ENCODE measurements around the gene NMS. TPM values are rescaled to one million over a fixed set of nuclear protein-coding genes. Genes with fewer than 3 reads are reported as not detected.

Gene NMS
- total RNA-seq, 1 experiment from 2014 or later: not detected

DNA sequence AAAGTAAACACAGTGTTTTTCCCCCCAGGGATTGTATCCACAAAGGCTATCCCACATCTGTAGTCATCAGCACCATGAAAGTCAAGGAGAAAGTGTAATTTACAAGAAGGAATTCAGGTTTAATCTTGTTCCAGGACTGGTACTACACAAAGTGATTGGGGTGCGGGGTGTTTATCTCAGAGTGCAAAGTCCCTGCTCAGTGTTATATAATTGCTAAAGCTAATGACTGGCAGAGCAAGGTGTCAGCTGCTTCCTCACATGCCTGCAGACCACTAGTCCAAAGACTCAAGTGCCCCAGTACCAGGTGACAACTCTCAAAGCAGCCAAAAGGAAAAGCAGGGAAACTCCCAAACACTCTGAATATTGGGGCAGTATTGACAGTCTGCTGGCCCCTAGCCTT lies 52.1 kb downstream of the NMS start:
- H3K36me3 ChIP-seq (ENCODE audit: insufficient read depth, low read length, poor library complexity, severe bottlenecking): no peaks in the 10 kb centered on the region
- ChIA-PET CTCF (no interaction called here), POLR2A (ENCODE audit: low non-redundant PET) (interaction anchor here (0.6 kb wide), 1 partner anchor 576 kb away, joined by 8 read pairs; no protein-coding TSS in a partner anchor)
- no peaks in the 10 kb centered on the region for H3K9me3 ChIP-seq (ENCODE audit: low read depth, low read length, poor library complexity, severe bottlenecking)
- no peak overlapping the region for H3K27ac ChIP-seq (ENCODE audit: low read depth, low read length, poor library complexity, severe bottlenecking)
- no TSS peak for BruUV-seq (replicated peaks)
- no peaks in the 10 kb centered on the region for H3K27me3 ChIP-seq (replicated peaks; ENCODE audit: insufficient read depth, low read depth, low read length, poor library complexity)
- TF ChIP-seq EZH2 (IDR thresholded peaks at IDR 0.05; ENCODE audit: borderline replicate concordance, low read depth, low read length, poor library complexity, severe bottlenecking): no peak
- TF ChIP-seq, protein P1, sequence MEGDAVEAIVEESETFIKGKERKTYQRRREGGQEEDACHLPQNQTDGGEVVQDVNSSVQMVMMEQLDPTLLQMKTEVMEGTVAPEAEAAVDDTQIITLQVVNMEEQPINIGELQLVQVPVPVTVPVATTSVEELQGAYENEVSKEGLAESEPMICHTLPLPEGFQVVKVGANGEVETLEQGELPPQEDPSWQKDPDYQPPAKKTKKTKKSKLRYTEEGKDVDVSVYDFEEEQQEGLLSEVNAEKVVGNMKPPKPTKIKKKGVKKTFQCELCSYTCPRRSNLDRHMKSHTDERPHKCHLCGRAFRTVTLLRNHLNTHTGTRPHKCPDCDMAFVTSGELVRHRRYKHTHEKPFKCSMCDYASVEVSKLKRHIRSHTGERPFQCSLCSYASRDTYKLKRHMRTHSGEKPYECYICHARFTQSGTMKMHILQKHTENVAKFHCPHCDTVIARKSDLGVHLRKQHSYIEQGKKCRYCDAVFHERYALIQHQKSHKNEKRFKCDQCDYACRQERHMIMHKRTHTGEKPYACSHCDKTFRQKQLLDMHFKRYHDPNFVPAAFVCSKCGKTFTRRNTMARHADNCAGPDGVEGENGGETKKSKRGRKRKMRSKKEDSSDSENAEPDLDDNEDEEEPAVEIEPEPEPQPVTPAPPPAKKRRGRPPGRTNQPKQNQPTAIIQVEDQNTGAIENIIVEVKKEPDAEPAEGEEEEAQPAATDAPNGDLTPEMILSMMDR (conservative IDR thresholded peaks at IDR 0.05; ENCODE audit: low read depth, low read length): no peak
- no peak overlapping the region for H3K4me3 ChIP-seq (ENCODE audit: low read depth, low read length, poor library complexity, severe bottlenecking)
- DNase-seq (ENCODE audit: low spot score): no peak
- no peaks in the 10 kb centered on the region for H3K4me1 ChIP-seq (ENCODE audit: insufficient read depth, low read length, poor library complexity, severe bottlenecking)
- intact Hi-C loops (cut with micrococcal nuclease; ENCODE audit: unreplicated experiment): no loop called here

GRCh38 chr2:100524331-100524730 lies 54.0 kb downstream of the NMS start:
- Histone ChIP-seq H3K36me3 (ENCODE audit: insufficient read depth, low read length, poor library complexity, severe bottlenecking) (no peaks in the 10 kb centered on the region), H3K27me3 (replicated peaks; ENCODE audit: insufficient read depth, low read depth, low read length, poor library complexity) (no peaks in the 10 kb centered on the region), H3K4me1 (ENCODE audit: insufficient read depth, low read length, poor library complexity, severe bottlenecking) (no peaks in the 10 kb centered on the region), H3K27ac (ENCODE audit: low read depth, low read length, poor library complexity, severe bottlenecking) (no peak overlapping the region), H3K4me3 (ENCODE audit: low read depth, low read length, poor library complexity, severe bottlenecking) (no peak overlapping the region), H3K9me3 (ENCODE audit: low read depth, low read length, poor library complexity, severe bottlenecking) (no peaks in the 10 kb centered on the region)
- TF ChIP-seq, protein P1 (conservative IDR thresholded peaks at IDR 0.05; ENCODE audit: low read depth, low read length): no peak
- no peak for TF ChIP-seq EZH2 (IDR thresholded peaks at IDR 0.05; ENCODE audit: borderline replicate concordance, low read depth, low read length, poor library complexity, severe bottlenecking)
- ChIA-PET CTCF (no interaction called here), POLR2A (ENCODE audit: low non-redundant PET) (no interaction called here)
- no peak for DNase-seq (ENCODE audit: low spot score)
- intact Hi-C loops (cut with micrococcal nuclease; ENCODE audit: unreplicated experiment): no loop called here
- no TSS peak for BruUV-seq (replicated peaks)

DNA sequence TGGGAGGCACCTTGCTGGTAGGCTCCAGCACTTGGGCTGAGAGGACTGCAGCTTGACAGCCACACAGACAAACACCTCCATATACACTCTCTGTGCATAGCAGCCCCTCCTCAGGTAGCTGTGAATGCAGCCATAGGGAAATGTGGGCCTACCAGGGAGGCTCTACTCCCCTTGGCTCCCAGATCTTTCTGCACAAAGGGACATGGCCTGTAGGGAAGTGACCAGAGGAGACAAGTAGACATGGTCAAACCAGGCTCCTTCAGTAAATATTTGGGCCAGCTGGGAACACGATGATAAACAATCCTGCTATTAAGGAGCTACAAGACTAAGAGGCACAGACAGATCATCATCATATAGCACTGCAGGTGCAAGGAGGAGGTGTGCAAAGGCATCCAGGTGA lies 56.6 kb downstream of the NMS start:
- Histone ChIP-seq H3K9me3 (ENCODE audit: low read depth, low read length, poor library complexity, severe bottlenecking) (no peaks in the 10 kb centered on the region), H3K4me1 (ENCODE audit: insufficient read depth, low read length, poor library complexity, severe bottlenecking) (no peaks in the 10 kb centered on the region), H3K4me3 (ENCODE audit: low read depth, low read length, poor library complexity, severe bottlenecking) (no peak overlapping the region), H3K27me3 (replicated peaks; ENCODE audit: insufficient read depth, low read depth, low read length, poor library complexity) (no peaks in the 10 kb centered on the region), H3K36me3 (ENCODE audit: insufficient read depth, low read length, poor library complexity, severe bottlenecking) (no peaks in the 10 kb centered on the region), H3K27ac (ENCODE audit: low read depth, low read length, poor library complexity, severe bottlenecking) (no peak overlapping the region)
- intact Hi-C loops (cut with micrococcal nuclease; ENCODE audit: unreplicated experiment): no loop called here
- POLR2A ChIA-PET (ENCODE audit: low non-redundant PET): no interaction called here
- no TSS peak for BruUV-seq (replicated peaks)
- no peak for TF ChIP-seq EZH2 (IDR thresholded peaks at IDR 0.05; ENCODE audit: borderline replicate concordance, low read depth, low read length, poor library complexity, severe bottlenecking)
- TF ChIP-seq, protein P1 (conservative IDR thresholded peaks at IDR 0.05; ENCODE audit: low read depth, low read length): no peak
- no peak for DNase-seq (ENCODE audit: low spot score)
- CTCF ChIA-PET: no interaction called here
